NCI-H1105 treated with DMSO at 0.1 percent for 48 hours (cell line): ENCODE data around the gene FSTL4.
"Not testable (repeated sequence)": the region's sequence is repeated elsewhere in the genome, so short reads cannot be mapped to it uniquely, and the experiment has no call there.

Experiments
- DNase-seq: peaks from one replicate; lab custom pipeline; 2025; lab: John Stamatoyannopoulos, UW

FSTL4 gene

DNA sequence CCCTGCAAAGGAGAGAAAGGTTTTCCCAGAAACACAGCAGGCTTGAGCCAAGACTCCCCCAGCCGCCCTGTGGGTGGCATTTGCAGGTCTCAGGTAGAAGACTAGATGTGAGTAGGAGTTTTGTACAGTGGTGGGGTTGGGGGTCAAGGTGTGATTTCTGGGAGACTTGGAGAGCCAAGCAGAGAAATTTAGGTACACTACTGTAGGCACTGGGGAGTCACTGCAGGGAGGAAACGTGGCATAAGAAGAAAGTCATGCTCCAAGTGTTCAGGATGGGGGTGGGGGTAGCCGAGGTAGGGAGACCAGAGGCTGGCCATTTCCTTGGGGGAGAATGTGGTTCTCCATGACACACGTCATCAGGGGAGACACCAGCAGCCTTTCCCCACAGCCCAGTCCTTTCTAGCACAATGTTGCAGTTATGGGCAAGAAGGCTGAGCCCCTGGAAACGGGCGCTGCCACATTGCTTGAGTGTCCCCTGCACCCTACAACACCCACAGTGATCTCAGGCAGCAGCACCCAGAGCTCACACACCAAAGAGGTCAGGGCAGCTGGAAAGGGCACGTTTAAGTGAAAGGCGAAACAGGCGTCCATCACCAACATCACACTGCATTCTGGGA lies 210.5 kb downstream of the FSTL4 start:
- no peak for DNase-seq

DNA sequence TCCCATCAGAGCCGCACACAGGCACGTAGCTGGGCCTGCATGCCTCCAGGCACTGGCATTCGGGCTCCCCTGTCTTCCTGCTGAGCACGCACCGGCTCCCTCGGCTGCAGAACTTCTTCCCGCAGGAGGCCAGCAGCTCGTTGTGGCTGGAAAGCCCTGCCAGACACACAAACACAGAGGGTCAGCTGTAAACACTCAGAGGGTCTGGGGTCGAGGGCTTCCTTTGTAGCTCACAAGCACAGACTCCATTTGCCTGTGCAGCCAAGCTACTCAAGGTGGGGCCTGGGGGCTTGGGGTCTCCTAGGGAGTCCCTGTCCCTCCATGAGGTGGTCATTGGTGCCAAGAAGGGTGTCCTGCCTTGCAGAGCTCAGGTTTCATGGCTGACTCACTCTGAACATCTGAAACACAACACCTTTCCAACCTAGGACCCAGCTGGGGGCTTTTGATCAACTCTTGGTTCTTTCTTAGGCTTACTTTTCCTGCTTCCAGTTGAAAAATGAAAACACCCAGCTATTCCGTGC lies 211.4 kb downstream of the FSTL4 start:
- DNase-seq: no peak

DNA sequence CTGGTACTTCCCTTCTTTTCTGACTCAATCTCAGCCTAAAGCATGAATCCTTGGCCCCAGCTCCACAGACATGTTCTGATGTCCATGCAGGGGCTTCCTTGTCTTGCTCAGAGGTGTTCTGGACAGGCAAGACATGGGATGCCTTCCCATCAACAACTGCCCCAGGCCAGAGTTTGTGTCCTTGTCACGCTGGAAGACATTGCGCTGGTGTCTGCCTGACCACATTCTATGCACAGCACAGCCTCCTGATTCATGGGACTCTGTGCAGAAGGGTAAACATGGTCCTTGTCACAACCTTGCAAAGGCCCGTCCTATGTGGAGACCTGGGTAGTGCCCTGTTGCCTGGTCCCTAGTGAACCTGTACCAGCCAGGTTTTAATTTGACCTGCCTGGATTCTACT lies 212.2 kb downstream of the FSTL4 start:
- DNase-seq: no peak

DNA sequence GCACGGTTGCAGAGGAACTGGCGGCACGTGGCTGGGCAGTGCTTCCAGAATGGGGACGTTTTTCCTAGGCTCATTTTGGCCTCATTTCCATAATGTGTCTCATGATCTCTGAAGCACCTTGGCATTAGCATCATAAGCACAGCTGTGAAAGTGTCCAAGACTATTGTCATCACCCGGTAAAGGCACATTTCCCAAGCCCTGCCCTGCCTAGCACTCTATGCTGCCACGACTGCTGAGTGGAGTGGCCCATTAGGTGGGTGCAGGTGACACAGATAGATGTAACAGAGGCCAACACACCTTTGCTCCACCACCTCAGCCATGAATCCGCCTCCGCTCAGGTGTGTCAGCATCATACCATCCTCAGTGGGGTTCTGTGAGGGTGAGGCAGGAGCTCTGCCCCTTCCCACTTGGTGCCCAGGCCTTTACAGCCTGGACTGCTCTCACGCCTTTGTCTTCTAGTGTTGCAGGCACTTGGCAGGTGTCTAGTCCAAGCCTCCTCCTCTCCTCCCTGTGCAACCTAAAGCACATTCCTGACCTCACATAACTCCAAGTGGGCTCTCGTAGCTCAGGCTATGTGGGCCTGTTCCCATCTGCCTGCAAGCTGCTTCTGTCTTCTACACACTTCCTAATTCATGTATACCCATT lies 213.0 kb downstream of the FSTL4 start:
- no peak for DNase-seq

DNA sequence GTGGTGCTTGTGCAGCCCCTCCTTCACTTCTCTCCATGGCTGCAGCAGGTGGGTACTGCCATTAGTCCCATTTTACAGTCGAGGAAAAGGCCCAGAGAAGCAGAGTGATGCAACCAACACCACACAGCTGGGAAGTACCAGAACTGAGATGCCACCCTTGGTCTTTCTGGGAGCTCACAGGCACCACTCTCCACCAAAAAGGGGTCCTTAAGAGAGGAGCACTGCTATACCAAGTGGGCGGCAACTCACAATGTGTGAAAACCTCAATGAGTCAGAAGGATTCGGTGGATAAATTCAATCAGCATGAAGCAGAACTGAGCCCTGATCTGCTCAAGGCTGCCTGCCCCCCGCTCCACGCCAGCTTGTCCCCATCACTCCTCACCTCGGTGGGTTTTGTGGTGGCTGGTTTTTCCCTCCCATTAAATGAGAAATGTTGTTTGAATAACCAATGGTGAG lies 213.7 kb downstream of the FSTL4 start:
- DNase-seq: no peak

DNA sequence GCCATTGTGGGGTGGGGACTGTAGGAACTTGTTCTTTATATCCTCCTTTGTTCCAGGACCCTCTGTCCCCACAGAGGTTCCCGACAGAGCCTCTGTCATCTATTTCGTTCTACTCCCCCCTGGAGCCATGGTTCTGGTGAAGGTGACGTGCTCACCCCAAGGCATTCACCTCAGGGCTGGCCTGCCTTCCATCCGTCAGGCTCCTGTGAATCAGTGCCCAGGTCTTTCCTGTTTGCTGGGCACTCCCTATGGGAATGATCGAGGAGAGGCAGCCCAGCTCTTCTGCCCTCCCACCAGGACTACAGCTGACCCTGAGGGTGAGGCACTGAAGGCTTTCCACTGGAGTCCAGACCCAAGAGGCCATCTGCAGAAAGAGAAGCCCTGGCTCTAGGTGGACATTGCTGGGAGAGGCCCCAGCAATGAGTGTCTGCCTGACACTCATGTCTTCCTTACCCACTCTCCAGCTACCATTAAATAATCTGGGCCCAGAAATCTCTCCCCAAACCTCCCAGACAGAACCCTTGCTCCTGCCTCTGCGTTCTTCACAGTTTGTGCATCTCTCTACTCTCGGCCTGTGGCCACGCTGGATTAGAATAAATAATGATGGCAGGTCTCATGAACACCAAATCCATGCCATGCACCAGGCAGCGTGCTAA lies 214.2 kb downstream of the FSTL4 start:
- no peak for DNase-seq

DNA sequence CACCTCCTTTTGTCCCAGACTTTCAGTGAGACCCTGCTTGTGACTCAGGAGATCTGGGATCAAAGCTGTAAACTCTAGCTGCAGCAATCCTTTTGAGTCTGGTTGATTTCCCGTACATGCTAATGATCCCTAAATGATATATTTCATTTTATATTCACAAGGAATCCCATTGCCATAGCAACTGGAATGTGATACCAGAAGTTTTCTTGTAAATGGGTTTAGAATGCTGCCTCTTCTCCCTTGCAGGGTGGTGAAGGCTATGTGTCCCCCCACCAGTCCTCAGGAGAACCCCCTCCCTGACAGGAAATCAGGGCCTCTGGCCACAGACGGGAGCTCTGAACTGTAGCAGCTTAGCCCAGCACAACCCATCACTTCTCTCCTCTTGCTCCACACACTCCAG lies 215.0 kb downstream of the FSTL4 start:
- no peak for DNase-seq

DNA sequence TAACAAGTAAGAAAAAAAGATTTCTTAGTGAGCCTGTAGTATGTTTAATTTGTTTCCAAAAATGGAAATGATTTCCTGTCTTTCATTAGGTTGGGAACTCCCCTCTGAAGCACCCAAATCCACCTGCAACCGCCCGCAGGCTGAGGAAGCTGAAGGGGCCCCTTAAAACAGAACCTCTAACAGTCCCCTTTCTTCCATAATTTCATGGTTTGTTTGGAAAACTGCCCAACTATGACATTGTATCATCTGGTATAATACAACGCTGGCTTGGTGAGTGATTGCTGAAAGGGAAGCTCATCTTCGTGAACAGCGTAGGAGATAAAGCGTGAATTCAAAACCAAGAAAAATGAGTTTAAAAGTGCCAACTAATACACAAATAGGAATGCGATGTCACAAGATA lies 215.5 kb downstream of the FSTL4 start:
- DNase-seq: no peak

DNA sequence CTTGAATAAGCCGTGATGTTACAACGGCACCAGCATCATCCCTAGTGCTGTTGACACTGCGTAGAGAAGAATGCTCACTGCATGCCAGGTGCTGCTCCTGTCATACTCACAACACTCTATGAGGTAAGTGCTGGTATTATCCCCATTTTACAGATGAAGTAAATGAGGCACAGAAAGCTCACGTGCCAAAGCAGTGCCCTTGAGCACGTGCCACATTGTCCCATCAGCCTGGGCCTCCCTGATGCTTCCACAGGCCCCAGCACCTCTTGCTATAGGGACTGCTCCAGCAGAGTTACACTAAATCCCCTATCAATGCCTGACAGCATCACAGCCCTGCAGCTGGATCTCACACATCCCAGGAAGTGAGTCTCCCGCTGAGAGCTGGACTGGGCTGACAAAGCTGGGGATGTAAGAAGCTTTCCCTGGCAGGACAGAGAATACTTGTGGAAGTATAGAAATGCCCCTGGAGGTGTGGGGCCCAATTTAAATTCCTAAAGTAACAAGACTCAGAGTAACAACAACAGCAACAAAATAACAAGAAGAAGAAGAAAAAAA lies 216.1 kb downstream of the FSTL4 start:
- DNase-seq: no peak

DNA sequence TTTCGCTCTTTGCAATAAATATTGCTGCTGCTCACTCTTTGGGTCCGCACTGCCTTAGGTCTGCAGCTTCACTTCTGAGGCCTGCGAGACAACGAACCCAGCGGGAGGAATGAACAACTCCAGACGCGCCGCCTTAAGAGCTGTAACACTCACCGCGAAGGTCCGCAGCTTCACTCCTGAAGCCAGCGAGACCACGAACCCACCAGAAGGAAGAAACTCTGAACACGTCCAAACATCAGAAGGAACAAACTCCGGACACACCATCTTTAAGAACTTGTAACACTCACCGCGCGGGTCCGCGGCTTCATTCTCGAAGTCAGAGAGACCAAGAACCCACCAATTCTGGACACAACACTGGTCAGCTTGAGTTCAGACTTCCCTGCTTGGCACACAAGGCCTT lies 217.1 kb downstream of the FSTL4 start:
- DNase-seq: not testable (repeated sequence)

DNA sequence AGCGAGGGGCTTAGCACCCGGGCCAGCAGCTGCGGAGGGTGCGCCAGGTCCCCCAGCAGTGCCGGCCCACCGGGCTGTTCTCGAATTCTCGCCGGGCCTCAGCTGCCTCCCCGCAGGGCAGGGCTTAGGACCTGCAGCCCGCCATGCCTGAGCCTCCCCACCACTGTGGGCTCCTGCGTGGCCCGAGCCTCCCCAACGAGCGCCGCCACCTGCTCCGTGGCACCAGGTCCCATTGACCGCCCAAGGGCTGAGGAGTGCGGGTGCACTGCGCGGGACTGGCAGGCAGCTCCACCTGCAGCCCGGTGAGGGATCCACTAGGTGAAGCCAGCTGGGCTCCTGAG lies 217.9 kb downstream of the FSTL4 start:
- DNase-seq: not testable (repeated sequence)

DNA sequence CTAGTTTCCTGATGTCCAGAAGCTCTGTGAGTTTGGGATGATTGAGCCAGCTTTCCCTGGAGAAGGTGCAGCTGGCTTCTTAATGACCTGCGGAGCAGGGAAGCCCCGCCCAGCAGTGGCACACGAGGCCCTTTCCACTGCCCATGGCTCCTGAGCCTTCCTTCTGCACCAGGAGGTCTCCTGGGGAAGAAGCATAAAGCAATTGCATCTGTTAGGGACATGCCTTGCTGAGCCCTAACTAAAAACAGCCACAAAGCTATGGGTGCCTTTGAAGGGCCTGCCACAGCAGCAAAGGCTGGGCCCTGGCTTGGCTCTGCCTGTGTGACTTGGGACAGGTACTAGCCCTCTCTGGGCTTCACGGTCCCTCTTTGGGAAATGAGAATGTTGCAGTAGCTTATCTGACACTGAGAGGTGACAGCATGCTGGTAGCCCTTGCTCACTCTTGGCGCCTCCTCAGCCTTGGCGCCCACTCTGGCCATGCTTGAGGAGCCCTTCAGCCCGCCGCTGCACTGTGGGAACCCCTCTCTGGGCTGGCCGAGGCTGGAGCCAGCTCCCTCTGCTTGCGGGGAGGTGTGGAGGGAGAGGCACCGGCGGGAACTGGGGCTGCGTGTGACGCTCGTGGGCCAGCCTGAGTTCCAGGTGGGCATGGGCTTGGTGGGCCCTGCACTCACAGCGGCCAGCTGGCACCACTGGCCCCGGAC lies 218.4 kb downstream of the FSTL4 start:
- no peak for DNase-seq

DNA sequence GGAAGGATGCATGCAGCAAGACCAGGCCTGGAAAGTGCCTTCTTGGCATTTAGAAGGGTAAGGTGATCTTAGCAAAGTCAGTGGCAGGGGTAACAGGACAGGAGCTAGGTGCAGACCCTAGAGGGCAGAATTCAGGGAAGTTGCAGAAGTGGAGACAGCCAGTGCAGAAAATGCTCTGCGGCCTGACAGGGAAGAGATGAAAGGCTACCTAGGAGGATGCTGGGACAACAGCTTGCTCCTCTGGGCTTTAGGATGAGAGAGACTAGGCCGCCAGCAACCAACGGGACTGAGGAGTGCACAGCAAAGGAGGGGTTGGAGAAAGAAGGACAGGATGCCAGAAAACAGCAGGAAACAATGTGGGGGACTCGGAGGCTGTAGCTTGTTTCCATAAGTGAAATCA lies 219.9 kb downstream of the FSTL4 start:
- no peak for DNase-seq

DNA sequence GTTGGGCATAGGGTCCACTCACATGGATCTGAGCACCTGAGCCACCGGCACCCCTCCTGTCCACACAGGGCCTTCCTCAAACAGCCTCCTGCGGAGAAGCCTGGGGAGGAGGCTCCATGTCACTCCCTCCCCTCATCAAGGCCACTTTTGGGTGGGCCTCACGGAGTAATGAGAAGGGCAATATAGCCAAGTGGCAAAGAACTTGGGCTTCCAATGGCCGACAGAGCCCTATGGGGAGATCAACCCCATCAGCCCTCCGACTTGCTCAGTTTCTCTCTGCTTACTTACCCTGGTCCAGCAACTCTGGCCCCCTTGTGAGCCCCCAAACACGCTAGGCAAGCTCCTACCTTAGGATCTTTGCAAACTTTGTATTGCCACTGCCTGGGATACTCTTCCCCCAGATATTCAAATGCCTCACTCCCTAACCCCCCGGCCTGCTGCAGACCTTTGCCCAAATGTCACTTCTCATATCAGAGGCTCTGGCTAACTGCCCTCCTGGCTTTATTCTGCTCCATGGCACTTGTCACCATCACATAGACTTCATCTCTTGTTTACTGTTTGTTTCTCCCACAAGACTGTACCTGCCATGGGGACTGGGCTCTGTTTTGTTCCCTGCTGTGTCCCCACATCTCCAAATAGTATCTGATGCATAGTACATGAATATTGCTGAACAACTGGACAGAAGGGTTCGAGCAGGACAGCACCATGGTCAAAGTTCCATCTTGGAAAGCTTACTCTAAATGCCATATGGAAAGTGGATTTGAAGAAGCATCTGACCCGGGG lies 220.8 kb downstream of the FSTL4 start:
- DNase-seq: no peak

DNA sequence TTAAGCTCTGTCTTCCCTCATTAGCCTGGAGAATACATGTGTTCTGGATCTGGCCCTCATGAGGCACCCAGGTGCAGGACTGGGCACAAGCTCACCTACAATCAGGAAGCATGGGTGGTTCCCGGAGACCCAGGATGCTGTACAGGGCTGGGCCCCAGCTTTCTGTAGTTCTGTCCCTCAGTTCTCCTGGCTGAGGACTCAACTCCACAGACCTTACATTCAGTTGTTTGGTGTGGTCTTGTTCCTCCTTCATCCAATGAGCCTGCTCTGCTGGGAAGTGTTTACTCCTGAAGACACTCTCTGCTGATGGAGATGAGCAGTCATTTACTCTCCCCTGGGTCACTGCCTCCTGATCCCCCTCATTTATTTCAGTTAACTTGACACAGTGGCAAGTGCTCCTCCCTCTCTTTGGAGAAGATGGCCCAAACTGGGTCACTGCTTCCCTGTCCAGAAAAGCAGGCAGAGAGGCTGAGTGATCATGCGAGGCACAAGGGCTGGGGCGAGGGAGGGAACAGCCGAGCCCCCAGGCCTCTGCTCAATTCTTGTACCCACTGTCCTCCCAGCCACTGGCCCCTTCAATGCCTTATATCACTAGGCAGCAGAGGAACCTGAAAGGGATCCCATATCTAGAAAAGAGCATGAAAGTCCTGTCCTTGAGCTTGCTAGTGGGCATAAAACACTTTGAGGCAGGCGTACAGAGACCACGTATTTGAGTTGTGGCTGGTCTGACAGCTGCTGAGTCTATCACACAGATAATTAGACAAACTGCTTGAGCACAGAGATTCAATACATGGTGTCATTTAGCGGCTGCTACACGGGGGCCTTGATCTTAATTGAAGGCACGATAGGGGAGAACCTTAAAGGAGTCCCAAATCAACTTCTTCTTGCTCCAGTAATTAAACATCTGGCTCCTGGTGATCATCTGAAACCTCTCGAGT lies 221.7 kb downstream of the FSTL4 start:
- DNase-seq: no peak

DNA sequence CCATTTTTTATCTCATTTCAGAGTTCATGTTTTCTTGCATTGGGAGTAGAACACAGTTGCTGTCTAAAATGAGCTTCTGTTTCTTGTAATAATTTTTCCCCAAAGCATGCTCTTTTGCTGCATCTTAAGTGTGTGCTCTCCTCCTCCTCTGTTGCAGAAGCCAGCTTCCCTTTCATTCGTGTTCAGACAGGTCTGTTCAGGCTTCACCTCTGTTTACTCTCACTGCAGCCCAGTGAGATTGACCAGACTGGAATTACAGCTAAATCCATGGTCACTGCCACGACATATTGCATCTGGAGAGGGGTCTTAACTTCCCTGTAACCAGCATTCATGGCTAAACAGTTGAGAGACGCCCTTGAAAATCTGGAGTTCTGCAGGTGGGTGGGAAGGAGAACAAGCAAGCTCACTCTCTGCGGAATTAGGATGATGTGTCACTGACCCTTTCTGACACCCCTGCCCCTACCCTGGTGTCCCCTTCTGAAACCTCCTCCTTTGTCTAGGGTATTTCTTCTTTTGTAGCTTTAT lies 223.2 kb downstream of the FSTL4 start:
- DNase-seq: no peak

DNA sequence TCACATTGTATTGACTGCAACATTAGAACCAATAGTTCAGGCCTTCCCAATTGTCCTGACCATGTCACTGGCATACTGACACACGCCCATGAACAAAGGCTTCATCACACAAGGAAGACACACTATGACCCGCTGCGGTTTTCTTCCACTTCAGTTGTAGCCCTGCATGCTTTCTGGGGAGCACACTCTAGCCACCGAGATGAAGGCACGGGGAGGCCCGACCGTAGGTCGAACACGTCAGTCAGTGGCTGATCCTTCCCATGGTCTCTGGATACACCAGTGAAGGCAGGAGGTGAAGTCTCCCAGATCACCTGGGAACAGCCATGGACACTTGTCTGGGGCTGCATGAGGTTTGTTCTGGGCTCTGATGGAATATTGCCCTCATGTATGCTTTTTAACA lies 224.7 kb downstream of the FSTL4 start:
- DNase-seq: no peak

DNA sequence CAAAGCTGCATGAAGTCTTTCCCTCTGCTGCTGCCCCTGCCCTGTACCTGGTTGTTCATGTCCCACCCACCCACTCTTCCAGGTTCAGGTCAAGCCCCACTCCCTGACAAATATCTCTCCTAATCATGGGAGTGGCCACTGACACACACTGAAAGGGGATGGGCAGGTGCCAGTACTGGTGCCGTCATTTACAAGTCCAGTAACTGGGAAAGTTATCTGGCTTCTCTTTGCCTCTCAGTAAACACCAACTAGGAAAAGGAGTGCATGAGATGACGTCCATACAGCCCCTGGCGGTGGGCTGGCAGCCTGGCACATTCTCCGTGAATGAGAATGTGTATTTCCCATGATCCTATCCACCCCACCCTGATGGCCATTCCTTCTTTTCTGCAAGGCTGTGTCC lies 225.2 kb downstream of the FSTL4 start:
- DNase-seq: no peak

DNA sequence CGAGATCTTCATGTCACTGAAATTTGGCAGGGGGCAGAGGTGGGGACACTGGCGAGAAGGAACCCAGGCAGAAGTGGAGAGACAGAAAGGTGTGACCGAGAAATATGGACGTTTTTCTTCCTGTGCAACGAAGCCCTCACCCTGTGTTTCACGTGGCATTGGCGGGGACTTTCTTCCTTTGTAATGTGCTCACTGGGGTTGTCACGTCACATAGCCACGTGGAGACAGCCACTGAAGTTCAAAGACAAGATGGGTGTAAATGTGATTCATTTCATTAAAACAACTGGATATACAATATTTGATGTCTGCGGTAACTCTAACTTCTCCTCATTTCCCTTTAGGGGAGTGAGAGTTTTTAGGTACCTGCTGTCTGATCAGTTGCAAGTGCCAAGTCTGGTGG lies 225.7 kb downstream of the FSTL4 start:
- DNase-seq: no peak

DNA sequence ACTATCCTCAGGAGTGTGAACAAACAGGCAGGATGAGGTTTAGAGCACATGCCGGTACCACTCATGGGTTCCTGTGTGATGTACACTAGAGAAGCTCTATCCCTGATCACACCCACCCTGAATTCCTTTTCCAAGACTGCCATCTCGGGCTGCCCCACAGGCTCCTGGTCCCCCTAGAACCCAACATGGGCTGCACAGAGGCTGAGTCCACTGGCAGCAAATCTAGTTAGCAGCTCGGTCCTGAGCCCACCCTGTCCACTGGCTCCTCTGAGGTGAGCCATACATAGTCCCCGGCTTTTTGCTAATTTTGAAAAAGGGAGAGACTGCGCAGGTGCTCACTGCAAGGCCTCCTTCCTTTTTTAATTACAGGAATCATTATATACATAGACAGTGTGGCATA lies 227.0 kb downstream of the FSTL4 start:
- DNase-seq: no peak
